HG03521 (cell line): ENCODE data around the gene TARBP1.
"Not testable (repeated sequence)": the region's sequence is repeated elsewhere in the genome, so short reads cannot be mapped to it uniquely, and the experiment has no call there.

ENCODE experiments used
- ATAC-seq: cut with Tn5 transposase; IDR thresholded peaks from one replicate; pipeline ENCODE4 v1.9.1; 2021; ENCODE audit warnings: mild to moderate bottlenecking, moderate library complexity; ENCODE audit not compliant: unreplicated experiment

TARBP1 gene

GRCh38 chr1:234507626-234508387, 28.8 kb upstream of the TARBP1 start:
- ATAC-seq = no peak

- ATAC-seq = no peak
Observed at GRCh38 chr1:234507089-234507488, 28.1 kb upstream of the TARBP1 start.

- ATAC-seq = no peak
Observed at GRCh38 chr1:234505769-234506102, 26.8 kb upstream of the TARBP1 start.

- no peak for ATAC-seq
Observed at GRCh38 chr1:234504969-234505768, 26.2 kb upstream of the TARBP1 start.

GRCh38 chr1:234504251-234504650, 25.3 kb upstream of the TARBP1 start:
- ATAC-seq = not testable (repeated sequence)

GRCh38 chr1:234503193-234504050, 24.4 kb upstream of the TARBP1 start:
- no peak for ATAC-seq

- no peak for ATAC-seq
Observed at GRCh38 chr1:234502785-234503184, 23.8 kb upstream of the TARBP1 start.

GRCh38 chr1:234500269-234500668, 21.3 kb upstream of the TARBP1 start:
- no peak for ATAC-seq

- no peak for ATAC-seq
Observed at GRCh38 chr1:234499943-234500245, 20.9 kb upstream of the TARBP1 start.

- ATAC-seq = peak; percentile 44
Observed at GRCh38 chr1:234499119-234499942, 20.4 kb upstream of the TARBP1 start.

GRCh38 chr1:234498448-234499118, 19.6 kb upstream of the TARBP1 start:
- ATAC-seq = peak; percentile 3

- ATAC-seq = no peak
Observed at GRCh38 chr1:234497589-234497988, 18.6 kb upstream of the TARBP1 start.

- ATAC-seq = peak; percentile 62
Observed at GRCh38 chr1:234495231-234495990, 16.4 kb upstream of the TARBP1 start.

- no peak for ATAC-seq
Observed at GRCh38 chr1:234494049-234494448, 15.1 kb upstream of the TARBP1 start.

GRCh38 chr1:234490793-234491479, 12.0 kb upstream of the TARBP1 start:
- no peak for ATAC-seq

- ATAC-seq = no peak
Observed at GRCh38 chr1:234489698-234490077, 10.7 kb upstream of the TARBP1 start.

- no peak for ATAC-seq
Observed at GRCh38 chr1:234489007-234489697, 10.2 kb upstream of the TARBP1 start.
